GM12801 (cell line): ENCODE measurements around the gene TMEM114.

Source experiments
- TF ChIP-seq, protein P1 (sequence below): IDR thresholded peaks from one replicate; pipeline ENCODE4 v1.5.1; 2011; ENCODE audit warnings: control low read depth; ENCODE audit not compliant: insufficient read length; ENCODE audit errors: extremely low read depth

The TMEM114 gene

GRCh38 chr16:8589057-8589899 lies 1.0 kb downstream of the TMEM114 start:
- TF ChIP-seq, protein P1, sequence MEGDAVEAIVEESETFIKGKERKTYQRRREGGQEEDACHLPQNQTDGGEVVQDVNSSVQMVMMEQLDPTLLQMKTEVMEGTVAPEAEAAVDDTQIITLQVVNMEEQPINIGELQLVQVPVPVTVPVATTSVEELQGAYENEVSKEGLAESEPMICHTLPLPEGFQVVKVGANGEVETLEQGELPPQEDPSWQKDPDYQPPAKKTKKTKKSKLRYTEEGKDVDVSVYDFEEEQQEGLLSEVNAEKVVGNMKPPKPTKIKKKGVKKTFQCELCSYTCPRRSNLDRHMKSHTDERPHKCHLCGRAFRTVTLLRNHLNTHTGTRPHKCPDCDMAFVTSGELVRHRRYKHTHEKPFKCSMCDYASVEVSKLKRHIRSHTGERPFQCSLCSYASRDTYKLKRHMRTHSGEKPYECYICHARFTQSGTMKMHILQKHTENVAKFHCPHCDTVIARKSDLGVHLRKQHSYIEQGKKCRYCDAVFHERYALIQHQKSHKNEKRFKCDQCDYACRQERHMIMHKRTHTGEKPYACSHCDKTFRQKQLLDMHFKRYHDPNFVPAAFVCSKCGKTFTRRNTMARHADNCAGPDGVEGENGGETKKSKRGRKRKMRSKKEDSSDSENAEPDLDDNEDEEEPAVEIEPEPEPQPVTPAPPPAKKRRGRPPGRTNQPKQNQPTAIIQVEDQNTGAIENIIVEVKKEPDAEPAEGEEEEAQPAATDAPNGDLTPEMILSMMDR: no peak

- TF ChIP-seq, protein P1: no peak
Observed at GRCh38 chr16:8588682-8589056, 1.6 kb downstream of the TMEM114 start.

GRCh38 chr16:8587065-8587464 lies 3.2 kb downstream of the TMEM114 start:
- TF ChIP-seq, protein P1: no peak

DNA sequence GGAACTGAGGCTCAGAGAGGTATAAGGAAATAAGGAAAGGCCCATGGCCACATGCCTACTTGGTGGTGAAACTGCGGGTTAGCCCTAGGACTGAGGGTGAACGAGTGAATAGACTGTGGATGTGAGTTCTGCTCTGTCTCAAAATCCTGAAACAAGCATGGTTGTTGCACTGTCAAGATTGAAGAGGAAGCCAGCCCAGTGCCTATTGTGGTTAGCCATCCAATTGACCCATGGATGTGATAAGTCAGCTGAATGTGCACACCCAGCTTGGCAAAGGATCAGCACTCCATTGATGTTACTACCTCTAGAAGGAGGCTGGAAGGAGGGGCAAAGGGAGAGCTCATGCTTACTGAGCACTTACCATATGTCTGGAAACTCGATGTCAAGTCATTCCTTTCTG lies 4.5 kb downstream of the TMEM114 start:
- TF ChIP-seq, protein P1: no peak

DNA sequence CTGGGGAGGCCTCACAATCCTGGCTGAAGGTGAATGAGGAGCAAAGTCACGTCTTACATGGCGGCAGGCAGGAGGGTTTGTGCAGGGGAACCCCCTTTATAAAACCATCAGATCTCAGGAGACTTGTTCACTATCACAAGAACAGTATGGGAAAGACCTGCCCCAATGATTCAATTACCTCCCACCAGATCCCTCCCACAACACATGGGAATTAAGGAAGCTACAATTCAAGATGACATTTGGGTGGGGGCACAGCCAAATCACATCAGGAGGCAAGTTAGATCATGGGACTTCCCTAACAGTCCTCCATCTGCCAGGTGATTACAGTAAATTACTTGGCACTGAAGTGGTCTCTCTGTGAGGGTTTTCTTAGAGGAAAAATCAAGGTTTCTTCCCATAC lies 5.3 kb downstream of the TMEM114 start:
- TF ChIP-seq, protein P1: no peak

GRCh38 chr16:8583732-8584131 lies 6.6 kb downstream of the TMEM114 start:
- TF ChIP-seq, protein P1: no peak

- TF ChIP-seq, protein P1: no peak
Observed at GRCh38 chr16:8583199-8583598, 7.1 kb downstream of the TMEM114 start.
